HG02884 (cell line): ENCODE results near the gene FIZ1.
"Not testable (repeated sequence)": the region's sequence is repeated elsewhere in the genome, so short reads cannot be mapped to it uniquely, and the experiment has no call there.

Source experiments
- ATAC-seq: cut with Tn5 transposase; IDR thresholded peaks from one replicate; pipeline ENCODE4 v1.9.1; 2021; ENCODE audit warnings: mild to moderate bottlenecking, moderate library complexity; ENCODE audit not compliant: unreplicated experiment

The FIZ1 gene

DNA sequence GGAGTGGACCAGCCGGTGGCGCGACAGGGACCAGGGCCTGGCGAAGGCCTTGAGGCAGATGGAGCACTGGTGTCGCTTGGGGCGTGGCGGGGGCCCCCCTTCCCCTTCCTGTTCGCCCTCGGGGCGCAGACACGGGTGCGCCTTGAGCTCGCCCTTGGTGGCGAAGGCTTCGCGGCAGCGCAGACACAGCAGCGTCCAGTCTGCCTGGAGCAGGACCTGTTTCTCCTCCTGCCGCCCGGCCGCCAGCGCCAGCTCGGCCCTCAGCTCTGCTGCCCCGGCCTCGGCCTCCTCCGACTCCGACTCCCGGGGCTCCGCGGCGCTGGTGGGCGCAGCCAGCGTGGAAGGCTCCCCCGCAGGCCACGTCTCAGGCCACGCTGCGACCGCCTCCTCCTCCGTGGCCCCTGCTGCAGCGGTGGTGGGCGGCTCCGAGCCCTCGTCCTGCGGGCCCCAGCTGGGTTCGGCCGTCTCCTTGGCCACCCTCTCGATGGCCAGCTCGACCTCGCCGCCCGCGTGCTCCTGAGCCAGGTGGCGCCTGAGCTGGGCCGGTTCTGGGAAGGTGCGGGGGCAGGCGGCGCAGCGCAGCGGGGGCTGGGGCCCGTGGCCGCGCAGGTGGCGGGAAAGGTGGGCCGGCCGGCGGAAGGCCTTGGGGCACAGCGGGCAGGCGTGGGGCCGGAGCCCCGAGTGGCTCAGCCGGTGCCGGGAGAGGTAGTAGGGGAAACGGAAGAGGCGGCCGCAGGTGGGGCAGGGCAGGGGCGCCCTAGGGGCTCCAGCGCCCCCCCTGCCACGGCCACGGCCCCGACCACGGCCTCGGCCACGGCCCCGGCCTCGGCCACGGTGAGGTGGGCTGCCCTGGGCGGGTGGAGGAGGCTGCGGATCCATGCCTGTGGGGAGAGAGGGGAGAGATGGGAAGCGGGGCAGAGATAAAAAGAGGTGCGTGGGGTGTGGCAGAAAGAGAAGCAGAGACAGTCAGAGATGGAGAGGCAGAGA lies 20.3 kb downstream of the FIZ1 start:
- no peak for ATAC-seq

DNA sequence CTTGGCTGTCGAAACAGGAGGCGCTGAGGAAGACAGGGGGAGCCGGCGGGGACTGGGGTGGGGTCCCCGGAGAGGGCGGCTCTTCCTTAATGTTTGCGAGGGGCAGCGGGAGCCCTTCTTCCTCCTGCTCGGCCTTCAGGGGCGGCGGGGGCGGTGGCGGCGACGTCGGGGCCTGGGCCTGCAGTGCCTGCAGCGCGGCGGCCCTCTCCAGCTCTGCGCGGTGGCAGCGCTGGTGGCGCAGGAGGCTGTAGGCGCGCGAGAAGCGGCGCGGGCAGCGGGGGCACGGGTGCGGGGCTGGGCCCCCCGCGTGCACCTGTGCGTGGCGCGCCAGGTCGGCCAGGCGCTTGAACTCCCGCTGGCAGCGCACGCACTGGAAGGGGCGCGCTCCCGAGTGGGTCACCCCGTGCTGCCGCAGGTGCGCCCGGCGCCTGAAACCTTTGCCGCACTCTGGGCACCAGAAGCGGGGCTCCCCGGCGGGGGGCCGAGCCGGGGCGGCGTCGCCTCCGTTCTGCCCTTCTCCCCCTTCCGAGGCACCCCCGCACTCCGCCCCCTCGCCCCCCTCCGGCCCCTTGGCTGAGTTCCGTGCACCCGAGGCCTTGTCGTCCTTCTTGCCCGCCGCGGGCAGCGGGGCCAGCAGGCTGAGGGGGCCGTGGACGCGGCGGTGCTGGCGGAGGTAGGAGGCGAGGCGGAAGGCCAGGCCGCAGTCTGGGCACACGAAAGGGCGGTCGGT lies 21.1 kb downstream of the FIZ1 start:
- no peak for ATAC-seq

DNA sequence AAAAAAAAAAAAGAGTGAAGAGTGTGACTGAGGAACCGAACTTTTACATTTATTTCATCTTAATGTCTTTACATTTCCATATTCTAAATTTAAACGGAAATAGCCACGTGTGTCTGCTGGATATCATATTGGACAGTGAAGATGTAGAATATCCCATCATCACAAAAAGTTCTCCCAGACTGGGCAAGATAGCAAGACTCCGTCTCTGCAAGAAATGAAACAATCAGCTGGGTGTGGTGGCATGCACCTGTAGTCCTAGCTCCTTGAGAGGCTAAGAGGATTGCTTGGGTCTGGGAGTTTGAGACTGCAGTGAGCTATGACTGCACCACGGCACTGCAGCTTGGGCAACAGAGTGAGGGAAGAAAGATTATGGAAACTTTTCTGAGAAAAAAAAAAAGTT lies 22.6 kb downstream of the FIZ1 start:
- ATAC-seq: no peak

DNA sequence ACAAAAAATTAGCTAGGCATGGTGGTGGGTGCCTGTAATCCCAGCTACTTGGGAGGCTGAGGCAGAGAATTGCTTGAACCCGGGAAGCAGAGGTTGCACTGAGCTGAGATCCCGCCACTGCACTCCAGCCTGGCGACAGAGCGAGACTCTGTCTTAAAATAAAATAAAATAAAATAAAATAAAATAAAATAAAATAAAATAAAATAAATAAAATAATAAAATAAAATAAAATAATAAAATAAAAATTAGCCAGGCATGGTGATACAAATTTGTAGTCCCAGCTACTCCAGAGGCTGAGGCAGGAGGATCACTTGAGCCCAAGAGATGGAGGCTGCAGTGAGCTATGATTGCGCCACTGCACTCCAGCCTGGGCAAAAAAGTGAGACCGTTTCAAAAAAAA lies 25.4 kb downstream of the FIZ1 start:
- ATAC-seq: not testable (repeated sequence)

DNA sequence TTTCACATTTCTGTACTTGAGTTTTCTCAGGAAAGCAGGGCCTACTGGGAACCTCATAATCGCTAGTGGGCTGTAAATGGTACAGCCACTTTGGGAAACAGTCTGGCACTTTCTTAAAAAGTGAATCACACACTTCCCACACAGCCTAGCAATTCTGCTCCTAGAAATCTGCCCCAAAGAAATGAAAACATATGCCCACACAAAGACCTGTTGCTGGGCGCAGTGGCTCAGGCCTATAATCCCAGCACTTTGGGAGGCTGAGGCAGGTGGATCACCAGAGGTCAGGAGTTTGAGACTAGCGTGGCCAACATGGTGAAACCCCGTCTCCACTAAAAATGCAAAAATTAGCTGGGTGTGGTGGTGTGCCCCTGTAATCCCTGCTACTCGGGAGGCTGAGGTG lies 29.8 kb downstream of the FIZ1 start:
- ATAC-seq: not testable (repeated sequence)

DNA sequence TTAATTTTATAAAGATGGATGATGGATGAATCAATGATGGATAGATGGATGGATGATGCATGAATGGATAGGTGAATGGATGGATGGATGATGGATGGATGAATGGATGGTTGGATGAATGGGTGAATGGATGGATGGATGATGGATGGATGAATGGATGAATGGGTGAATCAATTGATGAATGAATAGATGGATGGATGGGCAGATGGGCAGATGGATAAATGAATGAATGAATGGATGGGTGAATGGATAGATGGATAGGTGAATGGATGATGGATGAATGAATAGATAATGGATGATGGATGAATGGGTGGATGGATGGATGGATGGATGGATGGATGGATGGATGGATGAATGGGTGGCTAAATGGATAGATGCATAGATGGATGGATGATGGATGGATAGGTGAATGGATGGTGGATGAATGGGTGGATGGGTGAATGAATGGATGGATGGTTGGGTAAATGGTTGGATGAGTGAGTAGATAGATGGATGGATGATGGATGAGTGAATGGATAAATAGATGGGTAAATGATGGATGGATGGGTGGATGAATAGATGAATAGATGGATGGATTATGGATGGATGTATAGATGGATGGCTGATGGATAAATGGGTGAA lies 31.5 kb downstream of the FIZ1 start:
- no peak for ATAC-seq

DNA sequence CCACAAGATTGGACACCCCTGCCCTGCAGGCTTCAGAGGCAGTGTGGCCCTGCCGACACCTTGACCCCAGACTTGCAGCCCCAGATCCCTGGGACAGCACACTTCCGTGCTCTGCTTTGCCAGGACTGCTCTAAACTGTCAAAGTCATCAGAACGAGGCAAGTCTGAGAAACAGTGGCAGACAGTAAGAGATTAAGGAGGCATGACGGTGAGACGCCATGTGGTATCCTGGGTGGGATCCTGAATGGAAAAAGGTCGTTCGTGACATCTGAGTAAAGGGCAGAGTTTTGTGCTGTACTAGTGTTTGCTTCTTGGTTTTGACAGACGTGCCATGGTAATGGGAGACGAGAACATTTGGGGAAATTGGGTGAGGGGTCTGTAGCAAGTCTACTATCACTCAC lies 32.5 kb downstream of the FIZ1 start:
- ATAC-seq: no peak

DNA sequence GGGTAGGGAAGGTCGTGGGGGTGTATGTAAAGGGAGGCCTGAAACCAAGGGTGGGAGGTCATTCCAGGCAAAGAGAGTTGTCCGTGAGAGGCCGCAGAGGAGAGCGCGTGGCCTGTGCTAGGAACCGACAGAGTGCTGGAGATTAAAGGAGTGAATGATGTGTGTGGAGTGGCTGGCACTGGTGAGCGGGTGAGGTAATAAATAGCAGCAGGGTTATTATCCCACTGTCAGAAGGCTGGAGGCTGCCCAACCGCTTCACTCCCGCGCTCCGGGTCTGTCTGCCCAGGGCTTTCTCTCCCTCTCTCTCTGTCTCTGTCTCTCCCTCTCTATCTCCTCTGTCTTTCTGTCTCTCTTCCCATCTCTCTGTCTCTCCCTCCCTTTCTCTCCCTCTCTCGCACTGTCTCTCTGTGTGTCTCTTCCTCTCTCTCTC lies 36.0 kb downstream of the FIZ1 start:
- ATAC-seq: no peak

DNA sequence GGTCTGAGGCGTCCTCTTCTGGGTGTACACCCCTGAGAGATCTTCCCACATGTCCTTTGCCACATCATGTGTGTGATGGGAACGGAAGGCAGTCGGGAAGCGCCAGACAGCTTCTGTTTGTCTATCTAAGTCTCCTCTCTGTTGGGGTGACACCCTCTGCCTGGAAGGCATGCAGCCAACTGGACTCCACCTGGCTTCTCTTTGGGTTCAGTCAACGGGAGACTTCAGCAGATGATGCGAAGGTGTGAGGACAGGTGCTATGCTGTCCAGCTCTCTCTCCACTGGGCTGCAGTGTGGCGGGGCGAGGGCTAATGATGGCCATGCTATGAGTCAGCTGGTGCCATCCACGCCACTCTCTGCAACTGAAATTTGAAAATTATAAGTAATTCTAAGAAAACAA lies 39.6 kb downstream of the FIZ1 start:
- no peak for ATAC-seq

DNA sequence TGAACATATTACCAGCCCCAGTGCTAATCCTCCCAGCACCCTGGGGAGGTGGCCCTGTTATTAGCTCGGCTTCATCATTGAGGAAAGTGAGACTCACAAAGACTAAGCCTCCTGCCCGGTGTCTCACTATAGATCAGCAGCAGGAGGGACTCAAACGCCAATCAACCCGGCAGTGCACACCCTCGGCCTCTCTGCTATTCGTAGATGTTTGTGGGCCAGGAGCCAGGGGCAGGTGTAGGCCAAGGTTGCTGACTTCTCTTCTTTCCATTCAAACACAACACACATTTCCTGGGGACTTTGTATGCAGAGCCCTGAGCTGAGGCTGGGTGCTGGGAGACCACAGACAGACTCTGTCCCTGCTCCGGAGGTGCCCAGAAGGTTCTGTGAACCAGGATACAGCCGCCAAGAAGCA lies 44.6 kb downstream of the FIZ1 start:
- ATAC-seq: no peak

DNA sequence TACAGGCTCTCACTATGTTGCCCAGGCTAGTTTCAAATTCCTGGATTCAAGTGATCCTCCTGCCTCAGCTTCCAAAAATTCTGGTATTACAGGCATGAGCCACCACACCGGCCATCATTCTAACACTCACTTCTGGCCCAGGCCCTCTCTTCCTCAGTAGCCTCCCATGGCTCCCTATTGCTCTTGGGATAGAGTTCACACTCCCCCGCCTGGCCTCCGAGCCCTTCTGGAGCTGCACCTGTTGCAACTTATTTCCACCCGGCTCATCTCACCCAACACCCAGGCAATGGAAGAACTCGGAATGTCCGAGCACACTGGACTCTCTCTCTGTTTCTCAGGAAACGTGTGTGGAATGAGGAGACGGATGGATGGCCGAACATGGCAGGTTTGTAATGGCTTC lies 45.0 kb downstream of the FIZ1 start:
- no peak for ATAC-seq

DNA sequence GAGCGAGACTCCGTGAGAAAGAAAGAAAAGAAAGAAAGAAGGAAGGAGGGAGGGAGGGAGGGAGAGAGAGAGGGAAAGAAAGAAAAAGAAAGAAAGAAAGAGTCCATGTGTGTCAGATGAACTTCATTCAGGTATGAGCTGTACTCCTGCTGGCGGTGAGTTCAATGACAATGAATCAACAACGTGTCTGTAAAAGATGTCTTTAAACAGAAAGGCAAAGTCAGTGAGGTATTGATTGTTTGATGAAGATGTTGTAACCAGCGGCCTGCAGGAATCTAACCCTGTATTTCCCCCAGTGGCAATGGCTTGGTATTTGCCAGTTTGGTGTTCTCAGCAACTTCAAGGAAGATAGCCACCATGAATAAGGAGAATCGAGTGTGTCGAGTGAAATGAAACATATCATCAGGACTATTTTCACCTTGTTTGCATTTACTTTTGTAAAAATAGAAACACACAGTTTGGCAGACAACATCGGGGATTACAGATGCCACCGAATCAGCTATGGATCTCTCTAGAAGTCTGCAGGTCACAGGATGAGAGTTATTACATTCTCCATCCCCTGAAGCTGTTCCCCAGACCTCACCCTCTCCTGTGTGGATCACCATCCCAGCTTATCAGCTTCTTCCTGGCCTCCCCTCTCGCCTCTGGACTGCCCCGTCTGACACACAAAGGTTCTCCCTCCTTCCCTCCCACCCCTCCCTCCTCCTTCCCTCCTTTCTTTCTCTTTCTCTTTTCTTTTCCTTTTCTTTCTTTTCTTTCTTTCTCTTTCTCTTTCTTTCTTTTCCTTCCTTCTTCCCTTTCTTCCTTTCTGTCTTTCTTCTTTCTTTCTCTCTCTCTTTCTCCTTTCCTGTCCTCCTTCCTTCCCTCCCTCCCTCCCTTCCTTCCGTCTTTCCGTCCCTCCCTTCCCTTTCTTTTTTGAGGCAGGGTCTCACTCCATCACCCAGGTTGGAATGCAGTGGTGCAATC lies 45.8 kb downstream of the FIZ1 start:
- no peak for ATAC-seq

DNA sequence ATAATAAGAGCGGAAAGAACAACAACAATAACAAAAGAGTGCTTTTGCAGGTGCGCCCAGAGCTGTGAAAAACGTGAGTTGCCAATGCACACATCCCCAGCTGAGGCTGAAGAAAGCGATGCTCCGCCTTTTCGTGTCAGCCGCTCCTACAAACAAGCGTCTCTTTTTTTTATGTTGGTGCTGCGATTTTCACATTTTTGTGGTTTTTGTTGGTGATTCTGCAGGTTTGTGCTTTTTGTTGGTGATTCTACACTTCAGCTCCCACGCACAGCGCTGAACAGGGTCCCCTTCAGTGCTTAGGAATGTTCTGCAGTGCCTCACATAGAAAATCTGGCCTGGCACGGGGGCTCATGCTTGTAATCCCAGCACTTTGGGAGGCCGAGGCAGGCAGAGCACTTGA lies 46.7 kb downstream of the FIZ1 start:
- no peak for ATAC-seq

DNA sequence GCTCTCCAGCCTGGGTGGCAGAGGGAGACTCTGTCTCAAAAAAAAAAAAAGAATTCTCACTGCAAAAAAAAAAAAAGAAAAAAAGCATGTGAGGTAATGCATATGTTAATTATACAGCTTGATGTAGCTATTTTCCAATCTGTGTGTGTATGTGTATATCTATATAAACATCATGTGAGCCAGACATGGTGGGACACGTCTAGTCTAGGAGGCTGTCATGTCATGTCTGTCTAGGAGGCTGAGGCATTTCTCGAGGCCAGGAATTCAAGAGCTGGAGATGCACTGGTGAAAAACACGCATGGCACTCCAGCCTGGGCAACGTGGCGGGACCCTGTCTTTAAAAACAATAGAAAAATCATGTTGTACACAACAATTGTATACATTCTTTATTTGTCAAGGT lies 47.1 kb downstream of the FIZ1 start:
- ATAC-seq: no peak

DNA sequence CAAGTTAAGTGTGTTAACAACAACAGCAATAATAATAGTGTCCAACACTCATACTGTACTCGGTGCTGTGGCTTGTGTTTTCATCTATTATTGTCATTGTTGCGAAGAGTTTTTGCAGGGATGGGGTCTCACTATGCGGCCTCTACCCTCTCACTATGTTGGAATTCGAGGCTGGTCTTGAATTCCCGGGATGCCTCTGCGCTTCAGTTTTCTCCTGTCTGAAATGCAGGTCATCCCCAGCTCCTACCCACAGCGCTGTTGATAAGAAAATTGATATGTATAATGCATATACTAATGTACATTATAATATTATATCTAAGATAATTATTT lies 49.0 kb downstream of the FIZ1 start:
- ATAC-seq: no peak

DNA sequence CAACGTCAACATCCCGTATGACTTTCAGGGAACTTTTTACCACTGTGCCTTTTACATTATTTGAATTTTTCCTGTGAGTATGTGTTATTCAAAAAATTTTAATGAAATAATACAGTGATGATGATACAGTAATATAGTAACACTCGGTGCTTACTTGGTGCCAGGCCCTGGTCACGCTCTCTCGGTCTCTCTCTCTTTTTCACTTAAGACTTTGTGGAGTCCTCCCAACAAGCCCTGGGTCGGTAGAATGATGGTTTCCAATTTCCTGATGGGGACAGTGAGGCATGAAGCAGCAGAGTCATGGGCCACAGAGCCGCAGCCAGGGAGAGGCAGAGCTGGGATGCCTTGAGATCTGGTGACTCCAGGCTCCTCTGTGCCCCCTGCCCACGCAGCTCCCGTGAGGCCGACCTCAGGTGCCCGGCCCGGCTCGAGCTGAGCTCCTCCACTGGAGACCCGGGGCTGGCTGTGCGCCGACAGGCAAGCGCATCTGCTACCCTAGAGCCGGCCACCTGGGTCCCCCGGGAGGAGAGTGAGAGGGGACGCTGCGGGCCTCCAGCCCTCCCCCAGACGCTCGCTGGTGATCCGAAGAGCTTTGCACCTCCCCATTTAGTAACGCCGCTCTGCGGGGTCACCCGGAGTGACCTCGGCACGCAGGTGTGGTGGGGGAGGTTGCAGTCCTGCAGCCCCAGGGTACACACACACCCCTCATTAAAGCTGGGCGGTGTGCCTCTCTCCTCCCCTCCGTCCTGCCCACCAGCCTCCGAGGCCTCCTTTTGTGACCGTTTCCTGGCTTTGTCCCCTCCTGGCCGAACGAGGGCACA lies 49.6 kb downstream of the FIZ1 start:
- ATAC-seq: no peak

DNA sequence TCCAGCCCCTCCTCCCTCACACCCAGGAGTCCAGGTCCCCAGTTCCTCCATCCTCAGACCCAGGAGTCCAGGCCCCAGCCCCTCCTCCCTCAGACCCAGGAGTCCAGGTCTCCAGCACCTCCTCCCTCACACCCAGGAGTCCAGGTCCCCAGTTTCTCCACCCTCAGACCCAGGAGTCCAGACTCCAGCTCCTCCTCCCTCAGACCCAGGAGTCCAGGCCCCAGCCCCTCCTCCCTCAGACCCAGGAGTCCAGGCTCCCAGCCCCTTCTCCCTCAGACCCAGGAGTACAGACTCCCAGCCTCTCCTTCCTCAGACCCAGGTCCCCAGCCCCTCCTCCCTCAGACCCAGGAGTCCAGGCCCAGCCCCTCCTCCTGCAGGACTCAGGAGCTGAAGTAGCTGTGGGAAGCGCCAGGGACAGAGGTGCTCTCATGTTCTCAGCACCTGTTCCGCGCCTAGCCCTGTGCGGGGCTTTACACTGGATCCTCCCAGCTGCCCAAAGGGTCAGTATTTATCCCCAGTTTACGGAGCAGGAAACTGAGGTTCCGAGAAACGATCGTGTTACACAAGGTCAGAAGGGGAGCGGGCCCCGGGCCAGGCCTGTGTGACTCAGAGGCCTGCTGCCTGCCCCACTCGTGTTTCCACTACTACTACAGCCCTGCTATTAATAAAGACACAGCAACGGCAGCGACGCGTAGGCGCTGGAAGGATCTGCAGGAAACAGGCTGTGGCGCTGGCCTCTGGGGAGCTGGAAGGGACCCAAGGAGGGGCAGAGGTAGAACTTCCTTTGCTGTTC lies 52.3 kb downstream of the FIZ1 start:
- ATAC-seq: no peak

DNA sequence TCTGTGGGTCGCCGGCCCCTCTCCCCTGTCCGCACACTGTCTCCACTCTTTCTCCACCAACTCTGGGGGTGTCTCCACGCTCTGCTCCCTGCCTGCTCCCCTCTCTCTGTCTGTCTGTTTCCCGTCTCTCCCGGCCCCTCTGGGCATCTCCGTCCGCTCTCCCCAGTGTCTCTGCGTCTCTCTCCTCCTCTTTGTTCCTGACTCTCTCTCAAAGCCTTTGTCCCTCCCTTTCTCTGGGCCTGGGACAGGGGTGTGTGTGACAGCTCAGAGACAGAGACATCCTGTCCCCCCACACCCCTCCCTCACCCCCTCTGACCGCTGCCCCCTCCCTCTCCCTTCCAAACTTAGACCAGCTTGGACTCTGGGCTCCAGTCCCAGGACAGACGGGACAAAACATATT lies 53.3 kb downstream of the FIZ1 start:
- ATAC-seq: no peak

DNA sequence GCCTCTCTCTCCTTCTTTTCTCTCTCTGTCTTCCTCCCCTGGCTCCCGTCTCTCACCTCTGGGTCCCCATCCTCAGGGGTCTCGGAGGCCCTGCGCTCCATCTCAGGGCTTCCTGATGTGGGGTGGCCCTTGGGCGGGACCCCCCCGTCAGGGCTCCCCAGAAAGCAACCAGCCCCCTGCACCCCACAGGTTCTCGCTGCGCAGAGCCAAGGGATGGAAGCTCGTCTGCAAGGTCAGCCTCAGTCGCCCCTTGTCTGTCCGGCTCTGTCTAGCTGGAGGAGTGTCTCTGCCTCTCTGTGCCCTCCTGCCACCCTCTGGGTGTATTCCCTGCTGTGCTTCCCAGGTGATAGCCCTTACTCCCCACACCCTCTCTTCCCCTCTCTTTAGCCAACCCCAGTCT lies 53.9 kb downstream of the FIZ1 start, which contains the start of gene SBK3:
Gene SBK3 (minus strand): TSS at position 101 of the 400 bp plus-strand sequence. CDS start 0 bp downstream, at position 101.
- ATAC-seq: no peak
